ENCODE measurements around the gene NGB. TPM values are rescaled to one million over a fixed set of nuclear protein-coding genes. Genes with fewer than 3 reads are reported as not detected.
"Not testable (repeated sequence)": the region's sequence is repeated elsewhere in the genome, so short reads cannot be mapped to it uniquely, and the experiment has no call there.

NGB gene, protein sequence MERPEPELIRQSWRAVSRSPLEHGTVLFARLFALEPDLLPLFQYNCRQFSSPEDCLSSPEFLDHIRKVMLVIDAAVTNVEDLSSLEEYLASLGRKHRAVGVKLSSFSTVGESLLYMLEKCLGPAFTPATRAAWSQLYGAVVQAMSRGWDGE
- not detected in 2 replicates for total RNA-seq (2014; rRNA removed; shearing (Covaris generic))

DNA sequence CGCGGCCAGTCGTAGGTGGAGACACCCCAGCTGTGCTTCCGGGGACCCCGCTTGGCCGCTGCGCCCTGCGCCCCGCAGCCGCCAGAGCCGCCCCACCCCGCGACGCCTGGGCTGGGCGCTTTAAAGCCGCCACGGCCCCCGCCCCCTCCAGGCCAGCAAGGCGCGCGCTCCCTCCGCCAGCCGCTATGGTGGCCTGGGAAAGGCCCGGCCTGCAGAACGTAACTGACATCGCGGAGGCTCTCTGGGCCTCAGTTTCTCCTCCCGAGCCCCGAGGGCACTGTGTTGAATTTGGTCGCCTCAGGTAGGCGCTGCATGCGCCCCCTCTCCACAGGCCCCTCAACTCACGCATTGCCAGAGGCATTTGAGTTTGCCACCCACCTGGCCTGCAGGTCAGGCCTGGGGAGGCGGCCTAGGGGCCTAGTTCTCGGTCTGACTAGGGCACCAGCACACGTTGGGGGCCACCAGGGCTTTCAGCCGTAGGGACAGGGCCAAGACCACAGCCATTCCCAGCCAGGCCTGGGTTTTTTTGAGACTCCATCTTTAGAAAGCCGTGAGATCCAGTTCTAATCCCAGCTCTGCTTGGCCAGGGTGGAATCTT lies at the start of gene NGB:
NGB (minus strand) TSS at position 94 of the 598 bp plus-strand sequence. CDS start 269 bp downstream, outside the sequence.
- no peak for DNase-seq (ENCODE audit: low spot score)

DNA sequence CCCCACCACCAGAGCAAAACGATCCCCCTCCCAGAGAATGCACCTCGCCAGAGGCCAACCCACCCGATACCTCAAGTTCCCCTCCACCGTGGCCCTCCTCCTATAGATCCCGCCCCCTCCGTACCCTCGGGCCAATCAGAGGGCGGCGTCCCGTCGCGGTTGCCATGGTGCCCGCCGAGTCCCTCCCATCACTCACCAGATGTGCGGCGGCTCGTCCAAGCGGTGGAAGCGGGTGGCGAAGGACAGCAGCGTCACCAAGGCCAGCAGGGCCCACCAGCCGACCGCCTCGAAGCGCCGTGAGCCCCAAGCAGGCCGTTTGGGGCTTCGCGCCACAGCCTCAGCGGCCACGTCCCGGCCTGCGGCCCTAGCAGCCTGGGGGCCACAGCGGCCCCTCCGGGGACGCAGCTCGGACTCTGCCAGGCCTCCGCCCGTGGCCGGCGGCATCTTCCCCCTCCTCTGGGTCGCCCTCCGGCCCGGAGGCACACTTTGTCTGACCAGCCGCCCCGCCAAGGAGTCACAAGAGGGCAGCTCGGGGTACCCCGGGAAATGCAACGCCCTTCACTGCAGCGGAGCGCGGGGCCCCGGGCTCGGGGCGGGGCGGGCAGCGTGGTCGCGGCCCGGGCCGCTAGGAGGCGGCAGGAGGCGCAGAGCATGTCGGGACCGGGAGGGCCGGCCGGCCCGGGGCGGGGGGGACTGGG lies 49.4 kb upstream of the NGB start, which contains the start of gene POMT2:
POMT2 (minus strand) TSS at position 646 of the 698 bp plus-strand sequence; CDS start at position 444, 202 bp downstream.
- DNase-seq (ENCODE audit: low spot score) = peak; percentile 82

DNA sequence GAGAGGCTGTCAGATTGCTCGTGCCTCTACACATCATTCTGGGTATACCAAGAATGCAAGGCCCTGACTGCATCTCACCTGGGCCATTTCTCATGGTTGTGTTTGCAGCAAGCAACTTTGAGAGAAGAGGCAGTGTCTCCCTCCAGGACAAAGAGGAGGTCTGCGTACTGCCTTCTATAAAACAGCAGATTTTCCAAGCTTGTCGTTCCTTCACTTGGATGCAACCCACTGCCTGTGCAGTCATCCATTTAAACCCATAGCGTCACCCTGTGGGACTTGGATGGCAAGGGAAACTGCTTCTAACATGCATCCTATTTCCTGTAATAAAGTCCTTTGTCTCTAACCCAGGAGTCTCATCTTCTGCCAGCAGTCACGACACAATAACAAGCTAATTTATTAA lies 48.4 kb upstream of the NGB start:
- DNase-seq (ENCODE audit: low spot score) = no peak

DNA sequence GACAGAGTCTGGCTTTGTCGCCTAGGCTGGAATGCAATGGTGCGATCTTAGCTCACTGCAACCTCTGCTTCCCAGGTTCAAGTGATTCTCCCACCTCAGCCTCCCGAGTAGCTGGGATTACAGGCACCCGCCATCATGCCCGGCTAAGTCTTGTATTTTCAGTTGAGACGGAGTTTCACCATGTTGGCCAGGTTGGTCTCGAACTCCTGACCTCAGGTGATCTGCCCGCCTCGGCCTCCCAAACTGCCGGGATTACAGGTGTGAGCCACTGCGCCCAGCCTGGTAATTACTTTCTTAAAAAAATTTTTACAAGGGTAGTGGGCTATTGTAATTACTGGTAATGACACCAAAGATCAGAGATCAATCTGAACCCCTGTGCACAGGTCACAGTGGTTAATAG lies 47.8 kb upstream of the NGB start:
- not testable (repeated sequence) for DNase-seq (ENCODE audit: low spot score)

DNA sequence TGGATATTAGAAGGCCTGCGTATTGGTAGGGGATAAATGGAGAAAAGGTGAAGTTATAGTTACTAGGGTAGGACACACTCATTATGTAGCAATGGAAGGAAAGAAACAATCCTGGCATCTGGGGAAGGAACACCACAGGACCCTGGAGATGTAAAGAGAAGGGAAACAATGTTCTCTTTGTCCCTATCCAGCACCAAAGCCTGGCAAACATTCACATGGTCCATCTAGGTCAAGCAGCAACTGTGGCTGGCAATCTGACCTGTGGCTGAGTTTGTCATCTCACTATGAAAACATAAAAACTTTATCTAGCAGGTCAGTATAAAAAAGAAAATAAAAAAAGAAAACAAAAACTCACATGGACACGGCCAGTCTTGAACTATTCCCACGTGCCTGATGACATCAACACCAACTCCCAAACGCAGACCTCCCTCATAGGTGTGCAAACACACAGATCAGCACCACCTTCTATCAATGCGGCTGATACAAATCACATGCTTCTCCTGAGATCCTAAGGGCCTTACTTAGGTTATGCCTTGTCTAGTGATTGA lies 47.1 kb upstream of the NGB start:
- no peak for DNase-seq (ENCODE audit: low spot score)

DNA sequence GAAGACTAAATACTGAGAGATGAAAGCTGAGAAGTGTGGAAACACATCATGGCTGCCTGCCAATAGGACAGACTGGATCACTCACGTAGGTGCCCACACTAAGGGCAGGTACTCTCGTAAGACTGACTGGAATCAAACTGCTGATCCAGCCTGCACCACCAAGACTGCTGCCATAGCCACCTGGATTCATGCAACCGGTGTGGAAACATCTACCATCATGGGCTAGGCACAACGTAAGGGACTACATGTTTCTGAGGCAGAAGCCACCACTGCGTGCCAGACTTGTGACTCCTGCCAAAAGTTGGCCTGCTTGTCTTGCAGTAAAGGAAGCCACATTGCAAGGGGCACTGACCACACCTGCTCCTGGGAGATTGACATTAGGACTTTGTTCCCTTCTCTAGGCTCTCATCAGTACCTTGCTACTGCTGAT lies 45.9 kb upstream of the NGB start:
- DNase-seq (ENCODE audit: low spot score) = no peak

DNA sequence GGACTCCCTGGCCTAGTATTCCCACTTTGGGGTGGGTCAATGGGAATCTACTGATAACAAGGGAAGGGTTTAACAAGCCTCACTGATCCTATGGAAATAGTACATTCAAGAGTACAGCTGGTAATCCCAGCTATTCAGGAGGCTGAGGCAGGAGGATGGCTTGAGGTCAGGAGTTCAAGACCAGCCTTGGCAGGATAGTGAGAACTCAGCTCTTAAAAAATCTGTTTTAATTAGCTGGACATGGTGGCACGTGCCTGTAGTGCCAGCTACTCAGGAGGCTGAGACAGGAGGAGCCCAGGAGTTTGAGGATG lies 45.1 kb upstream of the NGB start:
- DNase-seq (ENCODE audit: low spot score) = no peak

DNA sequence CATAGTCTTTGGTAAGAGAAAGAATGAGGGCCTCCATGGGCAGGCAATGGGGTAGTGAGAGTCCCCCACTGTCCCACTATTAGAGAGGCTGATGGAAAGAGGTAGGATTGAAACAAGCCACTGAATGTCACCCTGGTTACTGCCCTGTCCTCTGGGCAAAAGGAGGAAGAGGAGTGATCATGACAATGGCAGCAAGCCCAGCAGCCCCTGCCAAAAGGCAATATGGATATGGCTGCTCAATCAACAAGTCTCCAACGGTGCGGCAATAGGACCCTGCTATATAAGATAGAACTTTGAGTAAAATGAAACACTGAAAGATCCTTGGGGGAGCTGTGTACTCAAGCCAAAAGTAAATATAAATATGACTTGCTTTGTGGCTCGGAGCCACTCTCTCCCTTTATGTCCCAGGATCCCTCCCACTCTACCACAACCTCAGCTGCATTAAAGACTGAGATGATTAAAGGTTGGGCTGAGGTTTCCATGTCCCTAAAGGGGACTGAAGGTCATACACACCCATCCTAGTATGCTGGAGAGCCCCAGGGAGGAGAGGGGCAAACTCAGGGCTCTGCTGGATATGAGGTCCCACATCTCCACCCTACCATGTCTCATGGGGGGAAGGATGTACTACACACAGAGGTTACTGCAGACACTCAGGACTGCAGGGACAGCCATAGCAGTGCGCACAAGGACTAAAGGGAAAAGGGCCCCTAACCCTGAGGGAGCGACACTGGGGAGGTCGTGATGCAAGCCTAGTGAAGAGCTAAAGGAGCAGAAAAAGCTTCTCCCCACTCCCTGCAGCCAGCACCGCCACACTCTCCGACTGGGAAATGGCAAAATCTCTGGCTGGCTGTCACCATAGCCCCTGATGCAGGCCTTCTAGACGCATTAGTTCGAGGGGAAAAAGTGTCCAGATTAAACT lies 43.8 kb upstream of the NGB start:
- DNase-seq (ENCODE audit: low spot score) = no peak

DNA sequence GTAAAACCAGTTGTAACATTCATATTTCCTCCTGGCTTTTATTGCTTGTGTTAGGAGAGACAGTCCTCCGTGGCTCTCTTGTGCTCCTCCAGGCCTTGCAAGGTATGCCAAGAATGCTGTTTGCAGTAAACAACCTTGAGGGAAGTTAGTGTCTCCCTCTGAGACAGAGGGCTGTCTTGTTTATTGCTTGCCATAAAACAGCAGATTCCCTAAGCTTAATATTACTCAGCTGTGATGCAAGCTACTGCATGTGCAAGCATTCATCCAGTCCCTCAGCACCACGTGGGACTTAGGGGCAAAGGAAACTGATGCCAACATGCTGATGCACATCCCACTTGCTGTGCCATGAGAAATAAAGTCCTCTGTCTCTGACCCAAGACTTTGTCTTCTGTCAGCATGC lies 43.0 kb upstream of the NGB start:
- DNase-seq (ENCODE audit: low spot score) = no peak

DNA sequence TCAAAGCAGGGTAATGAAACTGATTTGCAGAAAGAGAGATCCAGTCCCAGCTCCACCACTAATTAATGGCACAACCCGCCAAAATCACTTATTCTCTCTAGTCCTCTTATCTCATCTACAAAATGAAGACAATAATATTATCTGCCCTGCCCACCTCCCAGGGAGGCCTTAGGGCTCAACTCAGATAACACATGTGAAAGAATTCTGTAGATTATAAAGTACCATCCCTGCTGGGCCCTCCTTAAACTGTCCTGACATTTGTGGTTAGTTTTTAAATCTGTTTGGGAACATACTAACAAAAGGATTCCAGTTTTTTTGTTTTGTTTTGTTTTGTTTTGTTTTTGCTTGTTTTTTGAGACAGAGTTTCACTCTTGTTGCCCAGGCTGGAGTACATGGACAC lies 42.4 kb upstream of the NGB start:
- no peak for DNase-seq (ENCODE audit: low spot score)

DNA sequence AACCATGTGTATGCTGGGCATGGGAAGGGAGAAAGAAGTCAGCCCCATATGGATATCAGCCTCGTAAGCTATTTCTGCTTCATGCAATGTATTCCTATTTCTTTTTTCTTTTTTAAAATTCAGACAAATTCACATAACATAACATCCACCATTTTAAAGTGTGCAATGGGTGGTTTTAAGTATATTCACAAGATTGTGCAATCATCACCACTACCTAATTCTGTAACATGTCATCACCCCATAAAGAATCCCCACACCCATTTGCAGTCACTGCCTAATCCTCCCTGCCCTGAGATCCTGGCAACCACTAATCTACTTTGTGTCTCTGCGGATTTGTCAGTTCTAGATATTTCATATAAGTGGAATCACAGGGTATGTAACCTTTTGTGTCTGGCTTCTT lies 40.2 kb upstream of the NGB start:
- no peak for DNase-seq (ENCODE audit: low spot score)

DNA sequence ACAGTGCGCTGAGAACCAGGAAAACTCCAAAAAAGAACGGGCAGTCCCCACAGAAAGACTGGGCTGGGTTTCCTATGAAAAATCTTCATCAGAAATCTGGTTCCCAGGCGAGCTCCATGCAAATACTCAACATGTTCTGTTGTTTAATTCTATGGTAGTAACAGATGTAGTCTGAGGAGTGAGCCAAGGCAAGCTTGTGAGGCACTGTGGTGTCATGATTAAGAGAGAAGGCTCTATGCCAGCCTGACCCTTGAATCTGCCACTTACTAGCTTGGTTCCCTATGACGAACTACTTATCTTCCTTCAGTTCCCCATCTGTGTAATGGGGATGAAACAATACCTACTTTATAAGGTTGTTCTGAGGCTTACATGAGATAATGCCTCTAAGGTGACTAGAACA lies 39.0 kb upstream of the NGB start:
- no peak for DNase-seq (ENCODE audit: low spot score)

DNA sequence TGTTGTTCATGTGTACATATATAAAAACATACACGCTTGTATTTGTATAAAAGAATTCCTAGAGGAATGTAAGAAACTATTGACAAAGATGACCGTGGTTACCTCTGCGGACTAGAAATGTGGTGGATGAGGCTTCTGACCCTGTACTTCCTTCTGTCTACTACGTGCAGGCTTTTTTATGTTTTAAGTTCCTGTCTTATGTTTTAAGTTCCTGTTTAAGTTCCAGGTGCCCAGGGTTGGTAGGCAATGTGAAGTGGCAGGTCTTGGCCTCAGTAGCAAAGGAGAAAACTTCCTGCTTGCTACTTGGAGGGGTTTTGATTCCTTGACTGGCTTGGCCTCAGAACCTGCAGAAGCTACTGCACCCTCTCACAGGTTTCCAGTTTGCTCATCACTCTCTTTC lies 38.1 kb upstream of the NGB start:
- no peak for DNase-seq (ENCODE audit: low spot score)

DNA sequence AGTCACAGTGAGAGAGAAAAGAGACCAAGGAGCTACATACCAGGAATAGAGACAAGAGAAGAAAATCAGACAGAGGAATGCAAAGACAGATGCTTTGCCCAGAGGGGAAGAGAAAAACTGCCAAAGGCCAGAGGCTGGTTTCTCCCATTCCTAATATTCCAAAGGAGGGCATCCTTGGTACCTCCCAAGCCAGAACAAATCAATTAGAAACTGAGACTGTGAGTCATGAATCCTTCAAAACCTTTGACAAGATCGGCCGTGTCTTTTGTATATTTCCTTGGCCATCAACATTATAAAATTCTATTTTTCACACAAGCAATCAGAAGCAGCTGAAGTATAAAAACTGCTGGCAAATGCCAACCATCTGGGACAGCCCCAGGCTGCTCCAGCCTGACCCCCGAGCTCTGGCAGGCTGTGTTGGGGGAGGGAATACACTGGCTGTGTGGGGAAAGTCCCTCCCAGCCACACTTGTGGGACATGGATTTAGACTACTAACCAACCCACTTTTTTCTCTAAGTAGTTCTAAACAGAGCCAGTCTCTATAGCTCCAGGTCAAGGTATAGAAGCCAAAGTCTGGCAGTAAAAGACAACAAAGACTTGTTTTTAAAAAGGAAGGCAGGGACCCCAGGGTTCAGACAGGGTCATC lies 36.0 kb upstream of the NGB start:
- DNase-seq (ENCODE audit: low spot score) = no peak

DNA sequence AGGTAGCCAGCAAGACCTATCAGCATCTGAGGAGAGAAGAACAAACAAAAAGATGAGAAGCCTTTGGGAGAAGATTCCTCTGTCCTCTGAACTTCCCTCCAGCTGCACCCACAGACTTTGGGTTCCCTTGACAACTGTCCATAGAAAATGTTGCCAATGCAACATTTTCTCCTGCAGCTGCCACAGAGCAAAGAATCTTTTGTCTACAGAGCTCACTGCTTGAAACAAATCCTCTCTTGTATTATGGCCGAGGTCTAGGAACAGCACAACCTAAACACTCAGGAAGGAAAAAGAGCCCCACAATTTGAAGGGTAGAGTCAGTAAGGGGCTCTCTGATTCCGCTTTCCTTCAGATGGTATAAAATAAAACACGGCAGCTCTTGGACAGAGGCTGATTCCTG lies 35.4 kb upstream of the NGB start:
- no peak for DNase-seq (ENCODE audit: low spot score)

DNA sequence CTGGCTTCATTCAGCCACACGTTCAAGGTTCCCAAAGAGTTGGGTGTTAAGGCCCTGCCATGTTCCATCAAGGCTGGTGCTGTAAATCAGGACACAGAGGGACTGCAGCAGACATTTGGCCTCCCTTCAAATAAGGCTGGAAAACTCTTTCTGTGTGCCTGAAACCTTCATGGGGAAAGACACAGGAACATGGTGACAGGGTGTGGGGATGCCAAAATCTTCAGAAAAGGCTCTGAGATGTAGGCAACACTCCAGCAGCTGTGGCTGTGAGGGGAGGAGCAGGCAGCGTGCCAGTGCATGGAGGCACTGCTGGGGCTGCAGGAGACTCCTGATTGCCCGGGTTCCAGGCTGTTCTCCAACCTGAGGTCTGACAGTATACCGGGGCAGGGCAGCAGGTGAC lies 34.7 kb upstream of the NGB start:
- DNase-seq (ENCODE audit: low spot score) = no peak

DNA sequence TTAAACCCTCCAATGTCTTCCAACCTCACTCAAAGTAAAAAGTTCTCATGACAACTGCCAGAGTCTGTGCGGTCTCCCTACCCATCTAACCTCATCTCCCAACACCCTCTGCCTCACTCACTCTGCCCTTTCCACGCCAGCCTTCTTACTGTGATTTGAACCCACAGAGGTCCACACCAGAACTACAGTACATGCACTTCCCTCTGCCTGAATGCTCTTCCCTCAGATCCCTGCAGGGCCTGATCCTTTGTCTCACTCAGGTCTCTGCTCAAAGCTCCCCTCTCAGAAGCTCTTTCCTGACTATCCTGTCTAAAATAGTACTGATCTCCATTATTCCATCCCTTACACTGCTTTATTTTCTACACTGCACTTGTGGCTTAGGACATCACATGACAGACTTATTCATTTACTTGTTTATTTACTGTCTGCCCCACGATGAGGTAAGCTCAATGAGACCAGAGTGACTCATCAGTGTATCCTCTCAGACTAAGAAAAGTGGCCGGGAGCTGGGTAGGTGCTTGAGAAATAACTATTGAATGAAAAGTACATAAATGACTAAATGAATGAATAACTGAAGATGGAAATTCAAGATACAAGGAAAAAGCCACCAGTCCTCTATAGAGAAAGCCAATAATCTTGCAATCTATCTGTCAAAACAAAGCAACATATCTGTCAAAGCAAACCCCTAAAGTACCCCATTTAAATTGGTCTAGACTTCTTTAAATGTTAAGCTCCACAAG lies 32.6 kb upstream of the NGB start:
- DNase-seq (ENCODE audit: low spot score) = peak; percentile 58

DNA sequence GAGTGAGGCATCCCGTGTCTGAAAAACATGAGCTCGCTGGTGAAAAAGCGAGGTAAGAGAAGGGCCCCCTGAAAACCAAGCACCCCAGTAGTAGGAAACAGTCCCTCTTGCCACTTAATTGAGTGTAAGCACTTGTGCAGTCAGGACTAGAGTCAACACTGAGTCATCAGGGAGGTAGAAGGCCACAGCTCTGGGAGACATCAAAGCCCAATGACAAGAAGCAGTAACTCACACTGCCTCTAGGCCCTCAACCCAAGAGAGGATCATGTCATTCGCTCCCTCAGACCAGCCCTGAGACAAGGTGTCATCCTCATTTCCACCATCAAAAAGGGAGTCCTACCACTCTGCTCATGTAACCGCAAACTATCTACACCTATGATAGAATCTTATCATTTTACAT lies 31.9 kb upstream of the NGB start:
- no peak for DNase-seq (ENCODE audit: low spot score)

DNA sequence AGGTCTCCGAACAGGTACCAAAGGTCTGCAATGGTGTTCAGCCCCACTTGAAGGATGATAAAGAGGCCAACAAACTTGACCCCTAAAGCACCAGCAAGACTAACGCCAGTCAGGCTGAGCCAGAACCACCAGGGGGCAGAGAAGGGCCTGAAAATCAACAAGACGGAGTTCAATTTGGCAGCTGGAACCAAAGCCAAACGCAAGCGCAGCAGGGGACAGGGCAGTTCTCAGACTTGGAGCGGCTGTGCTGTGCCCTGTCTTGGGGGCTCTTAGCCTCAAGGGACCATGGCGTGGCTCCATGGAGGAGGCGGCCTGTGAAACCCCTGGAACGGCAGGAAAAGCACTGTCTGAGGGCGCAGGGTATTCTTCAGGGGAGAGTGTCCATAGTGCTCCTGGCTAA lies 30.1 kb upstream of the NGB start:
- peak; percentile 61 for DNase-seq (ENCODE audit: low spot score)

DNA sequence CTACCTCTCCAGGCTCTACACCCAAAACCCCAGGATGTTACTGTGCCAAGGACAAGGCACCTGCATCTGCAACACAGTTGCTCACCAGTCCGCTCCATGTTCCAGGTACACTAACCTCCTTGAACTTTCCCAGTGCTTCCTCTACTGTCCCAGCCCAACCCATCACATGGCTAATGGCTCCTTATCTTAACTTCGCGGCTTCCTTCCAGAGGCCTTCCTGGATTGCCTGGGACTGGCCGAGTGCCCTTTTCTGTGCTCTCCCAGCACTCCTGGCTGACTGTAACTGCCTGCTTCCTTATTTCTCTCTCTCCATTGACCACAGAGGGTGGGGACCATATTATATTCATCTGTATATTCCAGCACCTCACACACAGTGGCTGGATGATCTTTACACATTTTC lies 28.8 kb upstream of the NGB start:
- no peak for DNase-seq (ENCODE audit: low spot score)

DNA sequence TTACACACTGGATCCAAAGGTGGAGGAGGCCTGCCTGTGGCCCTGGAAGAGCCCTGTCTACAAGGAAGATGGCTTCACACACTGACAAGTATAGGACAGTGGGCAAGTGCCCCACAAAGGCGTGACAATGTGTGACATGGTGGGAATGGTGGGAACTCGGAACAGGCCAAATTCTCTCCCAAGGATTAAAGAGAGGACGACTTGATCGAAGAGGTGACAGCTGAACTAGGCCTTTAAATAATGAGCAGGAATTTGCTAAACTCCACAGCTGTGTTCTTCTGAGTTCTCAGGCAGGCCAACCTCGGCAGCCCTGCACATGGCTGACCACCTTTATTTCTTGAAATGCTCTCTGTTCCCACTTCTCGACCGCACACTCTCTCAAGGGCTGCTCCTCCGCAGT lies 25.9 kb upstream of the NGB start:
- no peak for DNase-seq (ENCODE audit: low spot score)
